Smooth muscle cell of the umbilical artery (primary cell): ENCODE data around the gene LRRC41. TPM values are rescaled to one million over a fixed set of nuclear protein-coding genes. Genes with fewer than 3 reads are reported as not detected.

ENCODE experiments used
- total RNA-seq: library from RNA; depleted of rRNA; stranded (reverse); fragments of >200 nt; gene quantifications from 2 replicates; pipeline ENCODE4 v1.2.3, GENCODE V29; 2014

LRRC41 gene, protein sequence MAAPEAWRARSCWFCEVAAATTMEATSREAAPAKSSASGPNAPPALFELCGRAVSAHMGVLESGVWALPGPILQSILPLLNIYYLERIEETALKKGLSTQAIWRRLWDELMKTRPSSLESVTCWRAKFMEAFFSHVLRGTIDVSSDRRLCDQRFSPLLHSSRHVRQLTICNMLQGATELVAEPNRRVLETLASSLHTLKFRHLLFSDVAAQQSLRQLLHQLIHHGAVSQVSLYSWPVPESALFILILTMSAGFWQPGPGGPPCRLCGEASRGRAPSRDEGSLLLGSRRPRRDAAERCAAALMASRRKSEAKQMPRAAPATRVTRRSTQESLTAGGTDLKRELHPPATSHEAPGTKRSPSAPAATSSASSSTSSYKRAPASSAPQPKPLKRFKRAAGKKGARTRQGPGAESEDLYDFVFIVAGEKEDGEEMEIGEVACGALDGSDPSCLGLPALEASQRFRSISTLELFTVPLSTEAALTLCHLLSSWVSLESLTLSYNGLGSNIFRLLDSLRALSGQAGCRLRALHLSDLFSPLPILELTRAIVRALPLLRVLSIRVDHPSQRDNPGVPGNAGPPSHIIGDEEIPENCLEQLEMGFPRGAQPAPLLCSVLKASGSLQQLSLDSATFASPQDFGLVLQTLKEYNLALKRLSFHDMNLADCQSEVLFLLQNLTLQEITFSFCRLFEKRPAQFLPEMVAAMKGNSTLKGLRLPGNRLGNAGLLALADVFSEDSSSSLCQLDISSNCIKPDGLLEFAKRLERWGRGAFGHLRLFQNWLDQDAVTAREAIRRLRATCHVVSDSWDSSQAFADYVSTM
- 91.5 and 116 TPM in 2 replicates for total RNA-seq

DNA sequence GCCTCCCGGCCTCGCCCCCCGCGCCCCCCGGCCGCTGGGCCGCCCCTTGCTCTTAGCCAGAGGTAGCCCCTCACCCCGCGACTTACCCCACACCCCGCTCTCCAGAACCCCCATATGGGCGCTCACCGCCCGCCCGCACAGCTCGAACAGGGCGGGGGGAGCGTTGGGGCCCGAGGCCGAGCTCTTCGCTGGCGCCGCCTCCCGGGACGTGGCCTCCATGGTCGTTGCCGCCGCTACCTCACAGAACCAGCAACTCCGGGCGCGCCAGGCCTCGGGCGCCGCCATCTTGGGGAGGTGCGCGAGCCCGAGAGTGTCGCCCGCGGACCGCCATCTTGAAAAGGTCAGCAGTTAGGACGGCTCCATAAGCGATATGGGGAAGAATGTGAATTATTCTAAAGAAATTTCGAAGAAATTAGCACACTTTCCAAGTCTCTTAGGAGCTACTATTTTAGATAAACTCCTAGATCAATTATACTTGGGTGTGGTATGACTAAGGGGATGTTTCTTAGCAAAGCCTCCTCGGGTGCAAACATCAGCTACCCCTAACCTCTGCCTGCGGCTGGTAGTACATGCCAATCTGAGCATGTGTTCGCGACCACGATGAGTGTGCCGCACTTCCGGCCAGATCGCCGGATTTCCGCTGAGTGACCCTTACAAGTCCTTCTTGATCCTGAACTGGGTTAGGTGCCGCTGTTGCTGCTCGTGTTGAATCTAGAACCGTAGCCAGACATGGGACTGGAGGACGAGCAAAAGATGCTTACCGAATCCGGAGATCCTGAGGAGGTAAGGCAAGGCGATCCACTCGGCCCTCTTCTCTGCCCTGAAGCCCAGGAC lies at the start of gene LRRC41, which contains the start of gene UQCRH:
LRRC41 (minus strand) TSS at position 579 of the 834 bp plus-strand sequence; CDS start at position 285, 294 bp downstream.
UQCRH (plus strand) TSS at position 661 of the 834 bp plus-strand sequence; CDS start at position 730, 69 bp downstream.

DNA sequence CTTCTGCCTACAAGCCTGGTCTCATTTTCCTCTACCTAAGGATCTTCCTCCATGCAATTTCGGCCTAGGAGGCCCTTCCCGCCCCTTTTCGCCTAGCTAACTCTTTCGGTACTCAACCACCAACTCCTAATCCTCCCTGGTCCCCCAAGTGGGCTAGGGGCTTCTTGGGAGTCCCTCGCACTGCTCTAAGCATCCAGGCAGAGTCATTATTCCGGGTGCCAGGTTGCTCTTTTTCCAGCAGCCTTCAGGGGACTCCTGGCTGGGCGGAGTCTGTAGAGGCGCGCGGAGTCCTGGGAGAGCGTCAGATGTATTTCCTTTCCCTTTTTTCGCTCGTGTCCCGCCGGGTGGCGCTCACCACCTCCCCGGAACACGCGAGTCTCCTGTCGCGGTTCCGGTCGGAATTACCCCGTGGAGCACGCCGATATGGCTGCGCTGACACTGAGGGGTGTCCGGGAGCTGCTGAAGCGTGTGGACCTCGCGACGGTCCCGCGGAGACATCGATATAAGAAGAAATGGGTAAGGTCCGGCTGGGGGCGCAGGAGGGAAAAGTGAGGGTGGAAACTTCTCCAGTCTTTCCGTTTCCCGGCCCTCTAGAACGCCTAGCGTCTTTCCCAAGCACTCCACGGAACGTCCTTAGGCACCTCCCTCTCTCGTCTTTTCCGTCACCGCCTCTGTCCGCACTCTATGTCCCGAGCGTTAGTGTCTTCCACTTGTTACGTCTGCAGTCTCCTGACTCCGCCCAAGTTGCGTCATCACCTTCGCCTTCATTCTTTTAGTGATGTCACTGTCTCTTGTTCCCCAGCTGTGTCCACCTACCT lies 37.2 kb upstream of the LRRC41 start, which contains the start of gene NSUN4:
NSUN4 (plus strand) TSS at position 404 of the 818 bp plus-strand sequence; CDS start at position 424, 20 bp downstream.

DNA sequence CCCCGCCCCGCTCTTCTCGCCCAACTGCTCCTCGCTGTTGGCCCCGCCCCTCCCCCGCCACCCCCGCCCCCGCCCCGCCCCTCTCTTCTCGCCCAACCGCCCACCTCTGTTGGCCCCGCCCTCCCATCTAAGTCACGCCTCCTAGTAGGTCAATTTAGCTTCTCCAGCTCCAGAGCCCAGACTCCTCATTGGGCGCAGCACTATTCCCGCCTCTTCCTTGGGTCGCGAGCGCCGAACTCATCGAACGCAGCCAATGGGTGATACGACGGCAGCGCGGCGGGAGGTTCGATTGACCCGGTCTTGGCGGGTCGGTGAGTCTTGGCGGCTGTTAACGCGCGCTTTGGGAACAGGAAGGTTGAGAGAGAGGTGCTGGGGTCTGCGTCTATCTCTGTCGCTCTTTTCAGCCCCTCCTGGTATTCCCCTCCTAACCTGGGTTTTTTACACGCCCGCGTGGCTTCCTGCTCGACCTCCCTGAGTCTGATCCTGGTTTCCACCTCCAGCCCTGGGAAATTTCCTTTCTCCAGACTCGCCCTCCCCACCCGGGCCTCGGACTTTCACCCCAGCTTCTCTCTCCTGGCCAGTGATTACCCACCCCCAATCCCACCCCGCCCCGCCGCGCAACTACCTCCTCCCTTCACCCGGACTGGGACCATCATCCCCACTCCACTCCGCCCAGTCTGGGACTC lies 55.8 kb downstream of the LRRC41 start, which contains the start of gene RAD54L:
RAD54L (plus strand) TSS at position 328 of the 686 bp plus-strand sequence. CDS start 643 bp downstream, outside the sequence.

Other genes with a start within 250 kb of the LRRC41 start
- 7.1 and 7.4 TPM in 2 replicates for gene PIK3R3, start 171.0 kb downstream of the LRRC41 start, total RNA-seq
- 0.30 TPM in 1 of 2 replicates, not detected in the other for gene TSPAN1, start 128.5 kb downstream of the LRRC41 start, total RNA-seq
- gene P3R3URF, start 127.1 kb downstream of the LRRC41 start, total RNA-seq, result not detected in 2 replicates
- gene POMGNT1, start 105.2 kb downstream of the LRRC41 start, total RNA-seq, result 86.4 and 99.5 TPM in 2 replicates
- 1.5 and 3.7 TPM in 2 replicates for gene LURAP1, start 100.3 kb downstream of the LRRC41 start, total RNA-seq
- gene RAD54L, start 55.9 kb downstream of the LRRC41 start, total RNA-seq, result 0.89 and 3.6 TPM in 2 replicates
- 226 and 710 TPM in 2 replicates for gene UQCRH, start 82 bp upstream of the LRRC41 start, total RNA-seq
- gene NSUN4, start 37.2 kb upstream of the LRRC41 start, total RNA-seq, result 10.7 and 13.5 TPM in 2 replicates
- gene FAAH, start 90.7 kb upstream of the LRRC41 start, total RNA-seq, result 0.30 and 1.6 TPM in 2 replicates
- not detected in 2 replicates for gene DMBX1, start 186.2 kb upstream of the LRRC41 start, total RNA-seq
- gene KNCN, start 248.0 kb upstream of the LRRC41 start, total RNA-seq, result not detected in 2 replicates